ENCODE results near the gene C1GALT1C1.

Gene C1GALT1C1

DNA sequence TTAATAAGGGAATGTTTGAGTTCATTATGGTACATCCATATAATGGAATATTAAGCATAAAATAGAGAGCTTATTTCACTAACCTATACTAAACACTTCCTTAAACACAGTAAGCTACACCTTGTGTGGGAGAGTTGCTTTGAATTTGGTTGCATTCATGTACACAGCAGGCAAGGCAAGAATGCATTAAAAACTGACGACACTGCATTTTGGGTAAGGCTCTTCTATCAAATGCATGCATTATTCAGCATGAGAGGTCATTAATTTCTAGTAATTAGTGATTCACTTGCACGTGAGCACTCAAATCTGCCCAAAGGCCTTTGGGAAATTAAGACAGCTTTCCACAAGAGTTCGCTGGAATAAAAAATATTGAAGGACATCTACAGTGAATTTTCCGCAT is 8.8 kb upstream of the C1GALT1C1 start:
- POLR2A ChIA-PET: no interaction called here
- CTCF ChIA-PET: no interaction called here
- TF ChIP-seq, protein P1, sequence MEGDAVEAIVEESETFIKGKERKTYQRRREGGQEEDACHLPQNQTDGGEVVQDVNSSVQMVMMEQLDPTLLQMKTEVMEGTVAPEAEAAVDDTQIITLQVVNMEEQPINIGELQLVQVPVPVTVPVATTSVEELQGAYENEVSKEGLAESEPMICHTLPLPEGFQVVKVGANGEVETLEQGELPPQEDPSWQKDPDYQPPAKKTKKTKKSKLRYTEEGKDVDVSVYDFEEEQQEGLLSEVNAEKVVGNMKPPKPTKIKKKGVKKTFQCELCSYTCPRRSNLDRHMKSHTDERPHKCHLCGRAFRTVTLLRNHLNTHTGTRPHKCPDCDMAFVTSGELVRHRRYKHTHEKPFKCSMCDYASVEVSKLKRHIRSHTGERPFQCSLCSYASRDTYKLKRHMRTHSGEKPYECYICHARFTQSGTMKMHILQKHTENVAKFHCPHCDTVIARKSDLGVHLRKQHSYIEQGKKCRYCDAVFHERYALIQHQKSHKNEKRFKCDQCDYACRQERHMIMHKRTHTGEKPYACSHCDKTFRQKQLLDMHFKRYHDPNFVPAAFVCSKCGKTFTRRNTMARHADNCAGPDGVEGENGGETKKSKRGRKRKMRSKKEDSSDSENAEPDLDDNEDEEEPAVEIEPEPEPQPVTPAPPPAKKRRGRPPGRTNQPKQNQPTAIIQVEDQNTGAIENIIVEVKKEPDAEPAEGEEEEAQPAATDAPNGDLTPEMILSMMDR (IDR thresholded peaks at IDR 0.05; ENCODE audit: control extremely low read depth, extremely low read depth, low read depth, missing control alignments): no peak
- DNase-seq (ENCODE audit: extremely low spot score): no peak

DNA sequence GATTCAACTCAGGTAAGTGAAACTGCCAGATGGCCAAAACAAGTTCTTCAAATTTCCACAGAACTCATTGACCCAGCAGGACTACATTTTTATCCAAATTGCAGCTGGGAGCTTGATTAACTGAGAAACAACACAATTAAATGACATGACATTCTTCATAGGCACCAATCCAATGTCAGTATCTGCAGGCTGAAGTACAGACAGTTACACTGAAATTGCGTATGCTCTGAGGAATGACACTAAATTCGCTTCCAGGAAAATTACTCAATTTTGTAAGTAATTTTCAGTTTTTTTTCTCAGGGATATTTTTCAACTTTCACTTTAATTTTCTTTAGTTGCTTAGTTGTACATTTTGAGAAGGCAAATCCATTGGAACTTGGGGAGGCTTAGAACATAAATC is 4.5 kb downstream of the C1GALT1C1 start:
- ChIA-PET CTCF (no interaction called here), POLR2A (no interaction called here)
- TF ChIP-seq, protein P1 (IDR thresholded peaks at IDR 0.05; ENCODE audit: control extremely low read depth, extremely low read depth, low read depth, missing control alignments): no peak
- DNase-seq (ENCODE audit: extremely low spot score): no peak

DNA sequence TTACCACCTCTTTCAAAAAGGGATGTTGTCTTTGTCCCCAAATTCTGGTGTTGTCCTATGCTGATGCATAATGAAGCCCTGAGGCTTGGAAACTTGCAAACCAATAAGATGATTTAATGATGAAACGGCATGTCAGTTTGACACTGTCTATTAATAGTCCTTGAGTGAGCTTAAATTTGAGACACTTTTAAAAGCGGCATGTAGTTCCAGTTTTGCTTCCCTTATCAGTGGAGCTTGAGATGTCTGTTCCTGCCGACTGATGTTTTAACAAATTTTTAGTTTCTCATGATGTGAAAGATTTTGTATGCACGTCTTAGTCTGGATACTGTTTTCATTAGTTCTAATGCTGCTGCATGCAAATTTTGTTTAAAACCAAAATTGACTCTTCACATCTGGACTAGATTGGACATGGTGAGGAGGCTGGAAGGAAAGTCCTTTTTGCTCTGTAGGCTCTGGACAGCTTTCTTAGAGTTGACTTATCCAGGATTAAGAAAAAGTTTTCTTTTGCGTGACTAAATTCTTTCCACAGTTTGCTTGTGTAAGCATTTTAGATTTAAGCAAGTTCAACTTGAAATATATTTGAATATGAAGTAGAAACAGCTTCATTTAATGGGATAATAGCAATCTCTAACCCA is 11.7 kb downstream of the C1GALT1C1 start:
- DNase-seq (ENCODE audit: extremely low spot score): no peak
- TF ChIP-seq, protein P1 (IDR thresholded peaks at IDR 0.05; ENCODE audit: control extremely low read depth, extremely low read depth, low read depth, missing control alignments): no peak
- POLR2A ChIA-PET: no interaction called here
- CTCF ChIA-PET: interaction anchor here (1.5 kb wide), 1 partner anchor 9 kb away, joined by 5 read pairs; no protein-coding TSS in a partner anchor

DNA sequence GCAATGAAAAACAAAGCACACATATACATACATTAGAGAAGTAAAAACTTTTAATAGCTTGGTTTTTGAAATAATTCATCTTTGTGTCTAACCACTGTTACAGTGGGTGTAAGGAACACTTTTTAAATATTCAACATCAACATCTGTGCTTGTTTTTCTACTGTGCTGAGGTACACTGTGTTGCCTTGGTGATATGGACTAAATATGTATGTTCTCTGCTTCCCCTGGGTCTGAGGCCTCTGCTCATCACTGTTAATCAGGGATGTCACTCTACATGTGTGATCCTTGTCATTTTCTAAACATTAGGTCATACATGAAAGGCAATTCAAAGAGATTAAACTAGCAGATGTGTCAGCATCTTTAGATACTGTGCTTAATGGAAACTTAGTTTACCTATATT is 15.0 kb downstream of the C1GALT1C1 start:
- ChIA-PET CTCF (no interaction called here), POLR2A (no interaction called here)
- TF ChIP-seq, protein P1 (IDR thresholded peaks at IDR 0.05; ENCODE audit: control extremely low read depth, extremely low read depth, low read depth, missing control alignments): no peak
- DNase-seq (ENCODE audit: extremely low spot score): no peak

DNA sequence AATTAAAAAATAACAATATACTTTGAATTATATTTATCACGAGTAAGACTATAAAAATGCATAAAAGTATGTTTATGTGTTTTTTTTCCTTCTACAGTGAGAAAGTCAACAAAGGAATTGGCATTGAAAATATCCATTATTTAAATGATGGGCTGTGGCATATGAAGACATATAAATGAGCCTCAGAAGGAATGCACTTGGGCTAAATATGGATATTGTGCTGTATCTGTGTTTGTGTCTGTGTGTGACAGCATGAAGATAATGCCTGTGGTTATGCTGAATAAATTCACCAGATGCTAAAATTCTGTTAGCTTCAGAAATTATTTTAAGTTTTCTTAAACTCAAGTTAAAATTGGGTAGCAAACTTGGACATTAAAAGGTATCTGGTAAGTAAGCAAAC is 17.8 kb downstream of the C1GALT1C1 start:
- CTCF ChIA-PET: no interaction called here
- POLR2A ChIA-PET: no interaction called here
- TF ChIP-seq, protein P1 (IDR thresholded peaks at IDR 0.05; ENCODE audit: control extremely low read depth, extremely low read depth, low read depth, missing control alignments): no peak
- DNase-seq (ENCODE audit: extremely low spot score): no peak

DNA sequence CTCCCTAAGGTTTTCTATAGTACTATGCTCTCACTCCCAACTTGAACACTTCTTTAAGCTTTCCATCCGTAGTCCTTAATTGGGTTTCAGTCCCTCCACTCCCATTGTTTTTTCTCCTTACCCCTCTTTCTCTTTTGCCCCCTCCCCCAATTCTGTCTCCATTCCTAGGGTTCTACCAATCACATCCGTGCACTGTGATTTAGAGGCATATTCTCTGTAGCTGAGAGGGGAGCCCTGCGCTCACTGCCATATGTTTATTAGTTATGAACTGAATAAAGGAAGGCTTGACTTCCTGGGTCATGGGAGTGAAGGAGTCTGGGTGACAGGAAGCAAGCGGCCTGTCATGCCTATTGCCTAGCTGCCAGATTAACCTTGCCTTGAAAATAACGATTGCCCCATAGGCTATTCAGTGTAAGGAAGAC is 25.5 kb downstream of the C1GALT1C1 start:
- POLR2A ChIA-PET: interaction anchor here (0.9 kb wide), 1 partner anchor 43 kb away, joined by 3 read pairs; no protein-coding TSS in a partner anchor
- TF ChIP-seq, protein P1 (IDR thresholded peaks at IDR 0.05; ENCODE audit: control extremely low read depth, extremely low read depth, low read depth, missing control alignments): no peak
- CTCF ChIA-PET: interaction anchor here (1.4 kb wide), 1 partner anchor 65 kb away, joined by 3 read pairs; no protein-coding TSS in a partner anchor
- peak; percentile 29 for DNase-seq (ENCODE audit: extremely low spot score)

All from GM10248 (cell line).